HG02981 (cell line): ENCODE data around the gene ONECUT3.
"Not testable (repeated sequence)": the region's sequence is repeated elsewhere in the genome, so short reads cannot be mapped to it uniquely, and the experiment has no call there.

Experiments
- ATAC-seq: cut with Tn5 transposase; IDR thresholded peaks from one replicate; pipeline ENCODE4 v1.9.1; 2021; ENCODE audit warnings: mild to moderate bottlenecking, moderate library complexity; ENCODE audit not compliant: unreplicated experiment

Gene ONECUT3

DNA sequence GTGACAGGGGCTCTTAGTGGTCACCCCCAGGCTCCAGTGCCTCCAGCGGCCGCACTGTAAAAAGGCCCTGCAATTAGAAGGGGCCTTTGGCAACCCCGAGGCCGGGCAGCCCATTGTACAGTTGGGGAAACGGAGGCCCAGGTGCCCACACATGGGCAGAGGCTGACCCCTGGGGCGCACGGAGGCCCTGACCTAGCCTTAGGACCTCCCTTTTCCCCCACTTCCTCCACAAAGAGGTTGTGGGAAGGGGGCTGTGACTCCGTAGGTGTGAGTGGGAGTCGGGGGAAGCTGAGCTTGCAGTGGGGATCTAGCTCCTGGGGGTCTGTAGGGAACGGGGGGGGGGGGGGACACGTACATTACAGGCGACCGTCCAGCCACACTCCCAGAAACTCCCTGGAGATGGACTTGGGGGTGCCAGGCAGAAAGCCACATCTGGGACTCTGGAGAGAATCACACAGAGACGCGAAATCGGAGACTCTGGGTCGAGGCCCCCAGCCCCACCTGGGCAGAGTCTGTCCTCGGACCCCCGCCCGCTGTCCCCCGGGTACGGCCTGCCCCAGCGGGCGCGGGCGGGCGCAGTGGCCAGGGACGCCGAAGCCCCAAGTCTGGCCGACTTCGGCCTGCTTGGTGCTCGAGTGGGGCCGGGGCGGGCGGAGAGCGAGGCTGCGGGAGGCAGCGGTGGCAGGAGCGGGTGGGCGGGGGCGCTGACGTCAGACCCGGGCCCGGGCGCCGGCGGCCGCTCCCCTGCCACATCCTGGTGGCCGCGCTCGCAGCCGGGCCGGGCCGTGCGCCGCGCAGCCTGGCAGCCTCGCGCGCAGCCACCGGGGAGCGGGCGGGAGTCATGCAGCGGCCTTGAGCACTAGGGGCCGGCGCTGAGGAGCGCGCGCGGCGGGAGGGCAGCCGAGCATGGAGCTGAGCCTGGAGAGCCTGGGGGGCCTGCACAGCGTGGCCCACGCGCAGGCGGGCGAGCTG, at the start of gene ONECUT3:
Gene ONECUT3, plus strand, starts transcription at position 750 of the 972 bp plus-strand sequence. Its CDS starts 157 bp downstream, at position 907.
- no peak for ATAC-seq

DNA sequence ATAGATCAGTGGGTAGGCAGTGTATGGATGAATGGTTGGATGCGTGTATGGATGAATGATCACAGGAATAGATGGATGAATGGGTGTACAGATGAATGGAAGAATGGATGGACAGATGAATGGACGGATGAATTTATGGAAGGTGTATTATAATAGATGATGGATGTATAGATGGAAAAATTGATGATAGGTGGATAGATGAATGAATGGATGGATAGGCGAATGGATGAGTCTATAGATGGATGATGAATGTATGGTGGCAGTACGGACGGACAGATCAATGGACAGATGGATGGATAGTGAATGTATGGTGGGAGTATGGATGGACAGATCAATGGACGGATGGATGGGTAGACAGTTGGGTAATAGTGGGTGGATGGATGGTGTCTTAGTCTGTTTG, 49.0 kb upstream of the ONECUT3 start:
- ATAC-seq = no peak

- no peak for ATAC-seq
Observed at GRCh38 chr19:1705367-1705766, 47.9 kb upstream of the ONECUT3 start.

DNA sequence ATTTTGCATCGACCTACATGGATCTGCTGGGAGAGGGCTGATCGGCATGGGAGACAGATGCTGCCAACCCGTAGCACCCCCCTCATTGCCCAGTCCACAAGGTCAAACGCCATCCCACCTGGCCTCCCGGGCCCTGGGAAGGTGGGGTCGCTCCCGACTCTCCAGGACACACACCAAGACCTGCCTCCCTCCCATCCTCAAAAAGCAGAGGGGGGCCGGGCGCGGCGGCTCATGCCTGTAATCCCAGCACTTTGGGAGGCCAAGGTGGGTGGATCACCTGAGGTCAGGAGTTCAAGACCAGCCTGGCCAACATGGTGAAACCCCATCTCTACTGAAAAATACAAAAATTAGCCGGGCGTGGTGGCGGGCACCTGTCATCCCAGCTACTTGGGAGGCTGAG, 46.7 kb upstream of the ONECUT3 start:
- ATAC-seq = not testable (repeated sequence)

DNA sequence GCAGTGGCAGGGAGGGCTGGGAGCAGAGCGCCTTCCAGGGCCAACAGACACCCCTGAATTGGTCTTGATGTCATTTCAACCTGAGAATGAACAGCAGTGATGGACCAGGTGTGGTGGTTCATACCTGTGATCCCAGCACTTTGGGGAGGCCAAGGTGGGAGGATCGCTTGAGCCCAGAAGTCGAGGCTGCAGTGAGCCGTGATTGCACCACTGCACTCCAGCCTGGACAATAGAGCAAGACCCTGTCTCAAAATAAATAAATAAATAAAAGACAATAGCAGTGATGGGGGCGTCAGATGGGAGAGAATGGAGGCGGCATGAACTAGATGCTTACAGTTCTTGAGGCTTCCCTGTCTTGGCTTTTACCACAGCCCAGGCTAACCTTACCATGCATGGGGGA, 46.1 kb upstream of the ONECUT3 start:
- ATAC-seq = no peak

- ATAC-seq = no peak
Observed at GRCh38 chr19:1713170-1713569, 40.1 kb upstream of the ONECUT3 start.

DNA sequence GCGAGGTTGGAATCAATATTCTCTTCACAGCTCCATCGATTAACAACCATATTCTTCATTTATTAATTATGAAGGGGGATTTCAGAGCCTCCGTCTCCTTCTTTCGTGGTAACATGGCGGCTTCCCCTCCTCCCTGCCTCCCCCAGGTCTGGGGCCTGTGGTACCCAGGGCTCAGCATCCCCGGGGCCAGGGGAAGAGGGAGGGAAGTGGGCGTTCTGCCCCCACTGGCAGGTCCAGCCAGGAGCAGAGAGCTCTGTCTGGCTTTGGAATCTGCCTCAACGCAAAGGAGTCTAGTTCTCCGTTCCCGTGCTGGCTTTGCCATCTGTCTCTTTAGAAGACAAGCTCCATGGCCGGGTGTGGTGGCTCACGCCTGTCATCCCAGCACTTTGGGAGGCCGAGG, 37.8 kb upstream of the ONECUT3 start:
- ATAC-seq = no peak

DNA sequence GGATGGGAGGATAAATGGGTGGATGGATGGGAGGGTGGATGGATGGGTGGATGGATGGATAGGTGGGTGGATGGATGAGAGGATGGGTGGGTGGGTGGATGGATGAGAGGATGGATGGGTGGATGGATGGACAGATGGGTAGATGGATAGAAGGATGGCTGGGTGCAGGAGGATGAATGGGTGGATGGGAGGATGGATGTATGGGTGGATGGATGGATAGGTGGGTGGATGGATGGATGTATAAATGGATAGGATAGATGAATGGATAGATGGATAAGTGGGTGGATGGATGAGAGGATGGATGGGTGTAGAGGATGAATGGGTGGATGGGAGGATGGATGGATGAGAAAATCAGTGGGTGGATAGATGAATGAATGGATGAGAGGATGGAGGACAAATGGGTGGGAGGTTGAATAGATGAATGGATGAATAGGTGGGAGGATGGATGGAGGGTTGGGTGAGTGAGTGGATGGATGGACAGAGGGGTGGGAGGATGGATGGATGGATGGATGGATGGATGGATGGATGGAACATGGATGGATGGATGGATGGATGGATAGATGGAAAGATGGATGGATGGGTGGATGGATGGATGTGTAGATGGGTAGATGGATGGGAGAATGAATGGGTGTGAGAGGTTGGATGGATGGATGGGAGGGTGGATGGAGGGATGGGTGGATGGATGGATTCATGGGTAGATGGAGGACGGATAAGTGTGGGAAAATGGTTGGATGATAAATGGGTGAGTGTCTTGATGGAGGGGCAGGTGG, 35.9 kb upstream of the ONECUT3 start:
- no peak for ATAC-seq

DNA sequence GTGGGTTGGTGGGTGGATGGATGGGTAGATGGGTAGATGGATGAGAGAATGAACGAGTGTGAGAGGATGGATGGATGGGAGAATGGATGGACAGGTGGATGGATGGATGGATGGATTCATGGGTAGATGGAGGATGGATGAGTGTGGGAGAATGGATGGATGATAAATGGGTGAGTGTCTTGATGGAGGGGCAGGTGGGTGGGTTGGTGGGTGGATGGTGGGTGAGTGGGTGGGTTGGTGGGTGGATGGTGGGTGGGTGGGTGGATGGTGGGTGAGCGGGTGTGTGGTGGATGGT, 35.4 kb upstream of the ONECUT3 start:
- no peak for ATAC-seq

GRCh38 chr19:1718420-1719291, 34.6 kb upstream of the ONECUT3 start:
- no peak for ATAC-seq

- ATAC-seq = no peak
Observed at GRCh38 chr19:1719519-1719918, 33.8 kb upstream of the ONECUT3 start.

GRCh38 chr19:1720237-1720636, 33.1 kb upstream of the ONECUT3 start:
- ATAC-seq = no peak

DNA sequence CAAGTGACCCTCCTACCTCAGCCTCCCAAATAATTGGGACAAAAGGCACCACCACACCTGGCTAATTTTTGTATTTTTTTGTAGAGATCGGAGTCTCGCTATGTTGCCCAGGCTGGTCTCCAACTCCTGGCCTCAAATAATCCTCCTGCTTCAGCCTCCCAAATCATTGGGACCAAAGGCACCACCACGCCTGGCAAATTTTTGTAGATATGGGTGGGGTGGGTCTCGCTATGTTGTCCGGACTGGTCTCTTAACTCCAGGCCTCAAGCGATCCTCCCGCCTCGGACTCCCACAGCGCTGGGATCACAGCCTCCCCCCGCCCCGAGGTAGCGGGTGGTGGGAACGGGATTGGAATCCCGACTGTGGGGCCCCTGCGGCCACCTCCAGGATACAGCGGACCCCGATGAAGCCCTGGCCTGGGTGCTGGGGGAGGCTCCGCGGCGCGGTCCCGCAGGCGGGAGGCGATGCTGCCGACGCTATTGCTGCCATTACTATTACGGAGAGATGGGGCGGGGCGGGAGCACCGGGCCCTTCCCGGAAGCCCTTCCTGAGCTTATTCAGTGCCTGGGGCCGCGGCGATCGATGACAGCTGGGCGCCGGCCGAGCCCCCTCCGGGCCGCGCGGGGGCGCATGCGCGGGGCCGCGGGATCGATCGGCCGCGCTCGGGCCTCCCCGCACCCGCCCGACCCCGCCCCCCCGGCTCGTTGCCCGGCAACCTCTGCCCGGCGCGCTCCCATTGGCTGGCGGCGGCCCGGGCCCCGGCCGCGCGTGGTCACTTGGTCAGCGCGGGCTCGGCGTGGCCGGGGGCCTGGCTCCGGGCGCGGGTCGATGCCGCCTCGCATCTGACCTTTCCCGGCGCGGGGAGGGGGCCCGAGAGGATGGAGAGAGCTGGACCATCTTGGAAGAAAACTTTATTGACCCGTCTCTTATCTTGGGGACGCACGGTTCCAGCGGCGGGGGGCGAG, 27.9 kb upstream of the ONECUT3 start:
- ATAC-seq = no peak

- no peak for ATAC-seq
Observed at GRCh38 chr19:1728816-1729567, 24.3 kb upstream of the ONECUT3 start.

DNA sequence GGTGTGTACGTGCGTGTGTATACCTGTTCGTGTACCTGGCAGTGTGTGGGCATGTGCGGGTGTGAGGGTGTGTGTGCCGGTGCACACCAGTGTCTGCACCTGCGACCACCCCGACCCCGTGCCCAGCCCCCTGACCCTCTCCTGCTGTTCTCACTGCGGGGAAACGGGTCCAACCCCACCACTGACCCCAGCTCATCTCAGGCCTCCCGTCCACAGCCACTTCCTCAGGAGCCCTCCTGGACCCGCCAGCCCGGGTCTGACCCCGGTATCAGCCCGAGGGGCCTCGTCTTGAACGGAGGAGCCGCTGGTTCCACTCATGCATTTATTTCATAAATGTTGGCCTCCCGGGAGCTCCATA, 23.8 kb upstream of the ONECUT3 start:
- ATAC-seq = no peak

DNA sequence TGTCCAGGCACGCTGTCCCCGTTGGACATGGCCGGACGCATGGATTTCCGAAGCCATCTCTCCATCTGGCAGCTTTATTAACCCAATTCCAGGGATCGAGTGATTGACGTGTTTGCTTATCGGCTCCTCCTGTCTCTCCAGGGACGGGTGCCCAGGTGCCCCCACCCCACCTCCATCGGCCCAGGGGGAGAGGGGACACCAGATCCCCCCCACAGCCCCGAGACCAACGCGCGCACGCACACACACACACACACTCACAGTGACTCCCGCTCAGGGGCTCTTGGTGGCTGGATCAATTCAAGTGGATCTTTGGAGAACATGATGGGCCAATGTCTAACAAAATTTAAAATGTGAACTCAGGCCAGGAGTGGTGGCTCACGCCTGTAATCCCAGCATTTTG, 23.1 kb upstream of the ONECUT3 start:
- ATAC-seq = no peak

DNA sequence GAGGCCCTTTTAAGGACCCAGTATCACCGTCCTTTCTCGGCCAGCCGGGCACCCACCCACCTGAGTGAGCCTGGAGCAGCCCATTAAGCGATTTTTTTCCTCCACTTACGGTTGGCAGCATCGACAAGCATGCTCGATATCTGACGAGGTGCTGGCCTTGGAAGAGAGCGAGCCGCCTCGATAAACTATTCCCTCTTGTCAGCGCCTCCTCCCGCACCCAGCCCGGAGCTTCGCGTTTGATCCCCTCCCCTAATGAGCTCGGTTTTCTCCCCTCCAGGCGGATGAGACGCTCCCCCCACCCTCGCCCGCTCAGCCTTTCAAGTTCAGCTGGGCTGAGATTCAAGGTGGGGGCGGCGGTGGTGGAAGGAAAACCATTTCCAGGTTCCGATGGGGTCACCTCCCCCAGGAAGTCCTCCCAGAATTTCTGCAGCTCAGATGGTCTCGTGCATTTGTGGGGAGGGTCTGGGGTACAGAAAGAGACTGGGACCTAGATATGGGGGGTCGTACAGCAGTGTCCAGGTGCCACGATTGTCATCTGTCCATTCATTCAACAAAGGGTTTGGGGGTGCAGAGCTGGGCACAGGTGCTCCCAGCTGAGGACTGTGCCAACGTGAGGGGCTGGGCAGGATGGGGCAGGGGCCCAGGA, 18.9 kb upstream of the ONECUT3 start:
- ATAC-seq = no peak

- ATAC-seq = no peak
Observed at GRCh38 chr19:1736280-1736679, 17.0 kb upstream of the ONECUT3 start.

GRCh38 chr19:1736927-1737326, 16.4 kb upstream of the ONECUT3 start:
- no peak for ATAC-seq
